SK-N-SH treated with all-trans-retinoic acid at 6 μM for 48 hours (cell line): ENCODE data around the gene ARRDC2.
"Not testable (repeated sequence)": the region's sequence is repeated elsewhere in the genome, so short reads cannot be mapped to it uniquely, and the experiment has no call there.

Experiments used
- ATAC-seq: fragments of 200-7000 bp; cut with Tn5 transposase; 3 replicates; pipeline ENCODE4 v1.9.1; 2020; ENCODE audit warnings: mild to moderate bottlenecking, moderate library complexity
- ARNTL ChIP-seq: fragments of 450-650 bp; formaldehyde crosslinking; IDR thresholded peaks from 2 replicates; pipeline ENCODE4 v1.5.0; 2020; ENCODE audit warnings: low read depth, mild to moderate bottlenecking, moderate library complexity, borderline replicate concordance
- ESRRG ChIP-seq: fragments of 250-450 bp; sonication (Bioruptor Pico); IDR thresholded peaks from 2 replicates; pipeline ENCODE4 v1.6.1; 2021; ENCODE audit warnings: mild to moderate bottlenecking
- GLIS3 ChIP-seq: fragments of 250-450 bp; sonication (Bioruptor Pico); IDR thresholded peaks from 2 replicates; pipeline ENCODE4 v1.5.0; 2020; ENCODE audit warnings: mild to moderate bottlenecking, moderate library complexity
- ISL1 ChIP-seq: fragments of 250-450 bp; sonication (Bioruptor Pico); IDR thresholded peaks from 2 replicates; pipeline ENCODE4 v2.1.2; 2022; ENCODE audit warnings: mild to moderate bottlenecking, moderate library complexity
- OSR1 ChIP-seq: fragments of 250-450 bp; sonication (Bioruptor Pico); IDR thresholded peaks from 2 replicates; pipeline ENCODE4 v1.8.0; 2022; ENCODE audit warnings: moderate library complexity, mild to moderate bottlenecking, inconsistent platforms
- PPARA ChIP-seq: fragments of 250-450 bp; sonication (Bioruptor Pico); IDR thresholded peaks from 2 replicates; pipeline ENCODE4 v1.5.0; 2020; ENCODE audit warnings: mild to moderate bottlenecking, borderline replicate concordance
- RARB ChIP-seq: fragments of 250-450 bp; sonication (Bioruptor Pico); IDR thresholded peaks from 2 replicates; pipeline ENCODE4 v1.8.0; 2021; ENCODE audit warnings: mild to moderate bottlenecking, moderate library complexity
- SNAI2 ChIP-seq: fragments of 250-450 bp; sonication (Bioruptor Pico); IDR thresholded peaks from 2 replicates; pipeline ENCODE4 v1.5.0; 2020; ENCODE audit warnings: mild to moderate bottlenecking, moderate library complexity
- TCF4 ChIP-seq: fragments of 250-450 bp; sonication (Bioruptor Pico); IDR thresholded peaks from 2 replicates; pipeline ENCODE4 v1.8.0; 2021; ENCODE audit warnings: mild to moderate bottlenecking, moderate library complexity, borderline replicate concordance
- TOX ChIP-seq: fragments of 250-450 bp; sonication (Bioruptor Pico); IDR thresholded peaks from 2 replicates; pipeline ENCODE4 v1.8.0; 2021; ENCODE audit warnings: mild to moderate bottlenecking, moderate library complexity, borderline replicate concordance
- ZC3H10 ChIP-seq: fragments of 250-450 bp; sonication (Bioruptor Pico); IDR thresholded peaks from 2 replicates; pipeline ENCODE4 v1.5.1; 2021; ENCODE audit warnings: mild to moderate bottlenecking, moderate library complexity
- ZFP3 ChIP-seq: fragments of 250-450 bp; sonication (Bioruptor Pico); IDR thresholded peaks from 2 replicates; pipeline ENCODE4 v1.5.0; 2020; ENCODE audit warnings: mild to moderate bottlenecking, moderate library complexity
- ZNF565 ChIP-seq: fragments of 450-650 bp; formaldehyde crosslinking; conservative IDR thresholded peaks from 2 replicates; pipeline ENCODE4 v1.5.0; 2020; ENCODE audit warnings: low read depth, mild to moderate bottlenecking, moderate library complexity
- ZNF70 ChIP-seq: fragments of 450-650 bp; formaldehyde crosslinking; IDR thresholded peaks from 2 replicates; pipeline ENCODE4 v1.5.0; 2020; ENCODE audit warnings: mild to moderate bottlenecking, moderate library complexity
- ZNF8 ChIP-seq: fragments of 450-650 bp; formaldehyde crosslinking; IDR thresholded peaks from 2 replicates; pipeline ENCODE4 v1.5.0; 2020; ENCODE audit warnings: mild to moderate bottlenecking, moderate library complexity
- TF ChIP-seq, protein P1 (sequence below): fragments of 250-450 bp; sonication (Bioruptor Pico); IDR thresholded peaks from 2 replicates; pipeline ENCODE4 v1.5.1; 2021; ENCODE audit warnings: mild to moderate bottlenecking, moderate library complexity
- TF ChIP-seq, protein P2 (sequence below): fragments of 250-450 bp; sonication (Bioruptor Pico); IDR thresholded peaks from 2 replicates; pipeline ENCODE4 v1.5.0; 2020; ENCODE audit warnings: mild to moderate bottlenecking, moderate library complexity
- TF ChIP-seq, protein P3 (sequence below): fragments of 250-450 bp; sonication (Bioruptor Pico); IDR thresholded peaks from 2 replicates; pipeline ENCODE4 v1.8.0; 2021; ENCODE audit warnings: low read depth, mild to moderate bottlenecking, moderate library complexity, borderline replicate concordance
- TF ChIP-seq, protein P4 (sequence below): fragments of 250-450 bp; sonication (Bioruptor Pico); IDR thresholded peaks from 2 replicates; pipeline ENCODE4 v1.8.0; 2020; ENCODE audit warnings: mild to moderate bottlenecking, moderate library complexity, borderline replicate concordance

ARRDC2 gene

DNA sequence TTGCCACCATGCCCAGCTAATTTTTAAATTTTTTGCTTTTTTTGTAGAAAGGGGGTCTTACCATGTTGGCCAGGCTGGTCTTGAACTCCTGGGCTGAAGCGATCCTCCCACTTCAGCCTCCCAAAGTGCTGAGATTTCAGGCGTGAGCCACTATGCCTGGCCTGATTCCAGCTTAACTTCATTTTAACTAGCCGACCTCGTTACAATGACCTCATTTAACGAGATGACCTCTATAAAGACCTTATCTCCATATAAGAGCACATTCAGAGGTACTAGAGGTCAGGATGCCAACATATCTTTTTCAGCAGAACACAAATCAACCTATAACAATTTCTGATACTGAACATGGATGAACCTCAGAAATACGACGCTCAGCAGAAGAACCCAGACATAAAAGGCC lies 30.5 kb upstream of the ARRDC2 start:
- no peak for ATAC-seq
- TF ChIP-seq GLIS3 (CRISPR knock-in tag) (no peak), TCF4 (CRISPR knock-in tag) (no peak), ISL1 (CRISPR knock-in tag) (no peak), ZNF70 (CRISPR knock-in tag) (no peak), ZC3H10 (CRISPR knock-in tag) (no peak), SNAI2 (CRISPR knock-in tag) (no peak), ARNTL (CRISPR knock-in tag) (no peak), PPARA (no peak), OSR1 (no peak)
- TF ChIP-seq, protein P1, sequence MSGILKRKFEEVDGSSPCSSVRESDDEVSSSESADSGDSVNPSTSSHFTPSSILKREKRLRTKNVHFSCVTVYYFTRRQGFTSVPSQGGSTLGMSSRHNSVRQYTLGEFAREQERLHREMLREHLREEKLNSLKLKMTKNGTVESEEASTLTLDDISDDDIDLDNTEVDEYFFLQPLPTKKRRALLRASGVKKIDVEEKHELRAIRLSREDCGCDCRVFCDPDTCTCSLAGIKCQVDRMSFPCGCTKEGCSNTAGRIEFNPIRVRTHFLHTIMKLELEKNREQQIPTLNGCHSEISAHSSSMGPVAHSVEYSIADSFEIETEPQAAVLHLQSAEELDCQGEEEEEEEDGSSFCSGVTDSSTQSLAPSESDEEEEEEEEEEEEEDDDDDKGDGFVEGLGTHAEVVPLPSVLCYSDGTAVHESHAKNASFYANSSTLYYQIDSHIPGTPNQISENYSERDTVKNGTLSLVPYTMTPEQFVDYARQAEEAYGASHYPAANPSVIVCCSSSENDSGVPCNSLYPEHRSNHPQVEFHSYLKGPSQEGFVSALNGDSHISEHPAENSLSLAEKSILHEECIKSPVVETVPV (CRISPR knock-in tag): no peak
- TF ChIP-seq, protein P2, sequence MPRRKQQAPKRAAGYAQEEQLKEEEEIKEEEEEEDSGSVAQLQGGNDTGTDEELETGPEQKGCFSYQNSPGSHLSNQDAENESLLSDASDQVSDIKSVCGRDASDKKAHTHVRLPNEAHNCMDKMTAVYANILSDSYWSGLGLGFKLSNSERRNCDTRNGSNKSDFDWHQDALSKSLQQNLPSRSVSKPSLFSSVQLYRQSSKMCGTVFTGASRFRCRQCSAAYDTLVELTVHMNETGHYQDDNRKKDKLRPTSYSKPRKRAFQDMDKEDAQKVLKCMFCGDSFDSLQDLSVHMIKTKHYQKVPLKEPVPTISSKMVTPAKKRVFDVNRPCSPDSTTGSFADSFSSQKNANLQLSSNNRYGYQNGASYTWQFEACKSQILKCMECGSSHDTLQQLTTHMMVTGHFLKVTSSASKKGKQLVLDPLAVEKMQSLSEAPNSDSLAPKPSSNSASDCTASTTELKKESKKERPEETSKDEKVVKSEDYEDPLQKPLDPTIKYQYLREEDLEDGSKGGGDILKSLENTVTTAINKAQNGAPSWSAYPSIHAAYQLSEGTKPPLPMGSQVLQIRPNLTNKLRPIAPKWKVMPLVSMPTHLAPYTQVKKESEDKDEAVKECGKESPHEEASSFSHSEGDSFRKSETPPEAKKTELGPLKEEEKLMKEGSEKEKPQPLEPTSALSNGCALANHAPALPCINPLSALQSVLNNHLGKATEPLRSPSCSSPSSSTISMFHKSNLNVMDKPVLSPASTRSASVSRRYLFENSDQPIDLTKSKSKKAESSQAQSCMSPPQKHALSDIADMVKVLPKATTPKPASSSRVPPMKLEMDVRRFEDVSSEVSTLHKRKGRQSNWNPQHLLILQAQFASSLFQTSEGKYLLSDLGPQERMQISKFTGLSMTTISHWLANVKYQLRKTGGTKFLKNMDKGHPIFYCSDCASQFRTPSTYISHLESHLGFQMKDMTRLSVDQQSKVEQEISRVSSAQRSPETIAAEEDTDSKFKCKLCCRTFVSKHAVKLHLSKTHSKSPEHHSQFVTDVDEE (CRISPR knock-in tag): no peak

DNA sequence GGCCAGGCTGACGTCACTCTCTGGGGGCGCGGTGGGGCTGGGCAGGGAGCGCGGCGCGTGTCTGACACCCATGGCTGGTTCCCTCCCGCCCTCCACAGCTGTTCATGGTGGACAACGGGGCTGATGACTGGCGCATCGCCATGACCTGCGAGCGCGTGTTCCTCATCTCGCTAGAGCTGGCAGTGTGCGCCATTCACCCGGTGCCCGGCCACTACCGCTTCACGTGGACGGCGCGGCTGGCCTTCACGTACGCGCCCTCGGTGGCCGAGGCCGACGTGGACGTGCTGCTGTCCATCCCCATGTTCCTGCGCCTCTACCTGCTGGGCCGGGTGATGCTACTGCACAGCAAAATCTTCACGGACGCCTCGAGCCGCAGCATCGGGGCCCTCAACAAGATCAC lies 26.4 kb upstream of the ARRDC2 start:
- no peak for ATAC-seq

DNA sequence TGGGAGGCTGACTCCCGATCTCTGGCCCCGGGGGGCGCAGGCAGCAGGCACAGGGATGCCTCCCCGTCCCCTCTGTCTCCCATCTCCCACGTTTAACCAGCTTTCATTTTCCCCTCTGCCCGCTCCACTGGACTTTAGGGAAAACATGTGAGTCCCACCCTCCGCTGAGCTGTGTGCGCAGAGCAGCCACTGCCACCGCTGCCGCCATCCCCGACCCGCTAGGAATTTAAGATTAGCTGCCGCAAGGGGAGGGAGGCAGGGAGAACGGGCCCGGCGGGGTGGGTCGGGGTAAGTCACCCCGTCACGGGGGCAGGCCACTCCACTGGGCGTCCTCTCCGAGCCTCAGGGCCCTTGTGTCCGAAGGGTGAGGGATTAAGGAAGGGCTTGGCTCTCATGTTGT lies 25.5 kb upstream of the ARRDC2 start:
- ATAC-seq: no peak
- TF ChIP-seq, protein P3, sequence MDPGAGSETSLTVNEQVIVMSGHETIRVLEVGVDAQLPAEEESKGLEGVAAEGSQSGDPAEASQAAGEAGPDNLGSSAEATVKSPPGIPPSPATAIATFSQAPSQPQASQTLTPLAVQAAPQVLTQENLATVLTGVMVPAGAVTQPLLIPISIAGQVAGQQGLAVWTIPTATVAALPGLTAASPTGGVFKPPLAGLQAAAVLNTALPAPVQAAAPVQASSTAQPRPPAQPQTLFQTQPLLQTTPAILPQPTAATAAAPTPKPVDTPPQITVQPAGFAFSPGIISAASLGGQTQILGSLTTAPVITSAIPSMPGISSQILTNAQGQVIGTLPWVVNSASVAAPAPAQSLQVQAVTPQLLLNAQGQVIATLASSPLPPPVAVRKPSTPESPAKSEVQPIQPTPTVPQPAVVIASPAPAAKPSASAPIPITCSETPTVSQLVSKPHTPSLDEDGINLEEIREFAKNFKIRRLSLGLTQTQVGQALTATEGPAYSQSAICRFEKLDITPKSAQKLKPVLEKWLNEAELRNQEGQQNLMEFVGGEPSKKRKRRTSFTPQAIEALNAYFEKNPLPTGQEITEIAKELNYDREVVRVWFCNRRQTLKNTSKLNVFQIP (CRISPR knock-in tag): no peak
- TF ChIP-seq ZFP3 (no peak), ISL1 (CRISPR knock-in tag) (no peak), OSR1 (no peak), ZC3H10 (CRISPR knock-in tag) (no peak)

More for the DNA sequence above, 26.4 kb upstream of the ARRDC2 start:
- no peak for TF ChIP-seq PPARA
- TF ChIP-seq ZNF565 (CRISPR knock-in tag): no peak
- TF ChIP-seq RARB: no peak
- no peak for TF ChIP-seq TOX (CRISPR knock-in tag)
- TF ChIP-seq ISL1 (CRISPR knock-in tag): no peak
- TF ChIP-seq ZNF8 (CRISPR knock-in tag): no peak
- TF ChIP-seq ZC3H10 (CRISPR knock-in tag): no peak

DNA sequence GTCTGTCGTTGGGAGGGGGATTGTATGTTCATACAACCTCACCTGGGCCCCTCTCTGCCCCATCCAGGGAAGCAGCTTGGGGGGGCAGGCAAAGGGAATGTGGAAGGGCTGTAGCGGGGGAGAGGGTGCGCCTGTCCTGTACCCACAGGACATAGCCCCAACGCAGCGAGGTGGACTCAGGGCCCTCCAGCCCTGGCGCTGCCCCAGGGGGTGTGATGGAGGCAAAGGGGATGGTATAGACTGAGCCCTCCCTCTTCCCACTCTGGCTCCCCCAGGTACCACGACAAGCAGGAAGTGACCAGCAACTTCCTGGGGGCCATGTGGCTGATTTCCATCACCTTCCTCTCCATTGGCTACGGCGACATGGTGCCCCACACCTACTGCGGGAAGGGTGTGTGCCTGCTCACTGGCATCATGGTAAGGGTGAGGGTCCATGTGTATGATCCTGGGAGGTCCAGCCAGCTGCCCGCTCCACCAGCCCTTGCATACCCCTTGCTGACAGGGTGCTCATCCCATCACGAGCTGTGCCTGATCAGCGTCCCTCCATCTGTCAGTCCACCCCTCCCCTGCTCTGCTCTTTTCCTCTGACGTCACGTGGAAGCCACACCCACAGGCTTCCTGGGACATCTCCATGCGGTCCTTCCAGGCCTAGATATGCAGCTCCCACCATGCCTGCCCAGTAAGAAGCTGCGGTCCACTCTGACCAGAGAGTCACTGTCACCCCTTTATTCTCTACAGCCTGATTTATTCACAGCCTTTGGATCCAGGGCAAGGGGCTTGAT lies 22.7 kb upstream of the ARRDC2 start:
- TF ChIP-seq ZNF70 (CRISPR knock-in tag): no peak
- TF ChIP-seq GLIS3 (CRISPR knock-in tag): no peak
- TF ChIP-seq, protein P4, sequence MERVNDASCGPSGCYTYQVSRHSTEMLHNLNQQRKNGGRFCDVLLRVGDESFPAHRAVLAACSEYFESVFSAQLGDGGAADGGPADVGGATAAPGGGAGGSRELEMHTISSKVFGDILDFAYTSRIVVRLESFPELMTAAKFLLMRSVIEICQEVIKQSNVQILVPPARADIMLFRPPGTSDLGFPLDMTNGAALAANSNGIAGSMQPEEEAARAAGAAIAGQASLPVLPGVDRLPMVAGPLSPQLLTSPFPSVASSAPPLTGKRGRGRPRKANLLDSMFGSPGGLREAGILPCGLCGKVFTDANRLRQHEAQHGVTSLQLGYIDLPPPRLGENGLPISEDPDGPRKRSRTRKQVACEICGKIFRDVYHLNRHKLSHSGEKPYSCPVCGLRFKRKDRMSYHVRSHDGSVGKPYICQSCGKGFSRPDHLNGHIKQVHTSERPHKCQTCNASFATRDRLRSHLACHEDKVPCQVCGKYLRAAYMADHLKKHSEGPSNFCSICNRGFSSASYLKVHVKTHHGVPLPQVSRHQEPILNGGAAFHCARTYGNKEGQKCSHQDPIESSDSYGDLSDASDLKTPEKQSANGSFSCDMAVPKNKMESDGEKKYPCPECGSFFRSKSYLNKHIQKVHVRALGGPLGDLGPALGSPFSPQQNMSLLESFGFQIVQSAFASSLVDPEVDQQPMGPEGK: no peak
- no peak for TF ChIP-seq ESRRG (CRISPR knock-in tag)
- TF ChIP-seq PPARA: no peak
- no peak for TF ChIP-seq TOX (CRISPR knock-in tag)
- TF ChIP-seq ISL1 (CRISPR knock-in tag): no peak
- no peak; the same call in 2 of the 3 replicates for ATAC-seq

DNA sequence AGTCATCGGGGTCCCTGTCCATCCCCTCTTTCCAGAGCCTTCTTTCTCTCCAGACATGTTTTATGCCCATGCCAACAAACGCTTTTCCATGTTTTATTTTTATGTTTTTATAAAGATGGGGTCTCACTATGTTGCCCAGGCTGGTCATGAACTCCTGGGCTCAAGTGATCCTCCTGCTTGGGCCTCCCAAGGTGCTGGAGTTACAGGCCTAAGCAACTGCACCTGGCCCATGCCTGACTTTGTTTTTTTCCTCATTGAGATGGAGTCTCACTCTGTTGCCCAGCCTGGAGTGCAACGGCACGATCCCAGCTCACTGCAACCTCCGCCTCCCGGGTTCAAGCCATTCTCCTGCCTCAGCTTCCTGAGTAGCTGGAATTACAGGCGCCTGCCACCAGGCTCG lies 21.4 kb upstream of the ARRDC2 start:
- not testable (repeated sequence) for ATAC-seq
